ENCODE data around the gene C1orf53.

The C1orf53 gene

GRCh38 chr1:197913495-197914276, 11.3 kb downstream of the C1orf53 start:
- ATAC-seq (no peak), DNase-seq (peak in 1 of 2 donors; percentile 12)
- Mint-ChIP-seq H3K9me3 (no peaks in the 10 kb centered on the region), H3K27me3 (peaks cover 100% of the 10 kb centered on the region), H3K4me3 (peak overlapping the region; percentile 93 to 97), H3K27ac (no peak overlapping the region), H3K4me1 (peaks cover 96% of the 10 kb centered on the region)

GRCh38 chr1:197914510-197914909, 12.1 kb downstream of the C1orf53 start:
- H3K4me3 Mint-ChIP-seq = no peak overlapping the region
- no peak for DNase-seq
- ATAC-seq = no peak
- H3K27me3 Mint-ChIP-seq = peaks cover 100% of the 10 kb centered on the region
- no peaks in the 10 kb centered on the region for H3K9me3 Mint-ChIP-seq
- no peak overlapping the region for H3K27ac Mint-ChIP-seq
- H3K4me1 Mint-ChIP-seq = peaks cover 96% of the 10 kb centered on the region

GRCh38 chr1:197915260-197915861, 12.9 kb downstream of the C1orf53 start:
- no peak for DNase-seq
- peaks cover 100% of the 10 kb centered on the region for H3K27me3 Mint-ChIP-seq
- no peak overlapping the region for H3K27ac Mint-ChIP-seq
- H3K4me1 Mint-ChIP-seq = peaks cover 96% of the 10 kb centered on the region
- peak overlapping the region; percentile 77 to 82 for H3K4me3 Mint-ChIP-seq
- ATAC-seq = no peak
- H3K9me3 Mint-ChIP-seq = no peaks in the 10 kb centered on the region

- ATAC-seq (no peak), DNase-seq (peak; percentile 21 to 24)
- H3K27ac Mint-ChIP-seq = no peak overlapping the region
- peak overlapping the region; percentile 77 to 82 for H3K4me3 Mint-ChIP-seq
- H3K9me3 Mint-ChIP-seq = no peaks in the 10 kb centered on the region
- H3K4me1 Mint-ChIP-seq = peaks cover 96% of the 10 kb centered on the region
- H3K27me3 Mint-ChIP-seq = peaks cover 100% of the 10 kb centered on the region
These were observed 13.6 kb downstream of the C1orf53 start for GRCh38 chr1:197915862-197916499.

GRCh38 chr1:197916500-197916983, 14.1 kb downstream of the C1orf53 start:
- DNase-seq = peak in 1 of 2 donors; percentile 25
- peak overlapping the region; percentile 77 to 82 for H3K4me3 Mint-ChIP-seq
- no peak overlapping the region for H3K27ac Mint-ChIP-seq
- H3K9me3 Mint-ChIP-seq = no peaks in the 10 kb centered on the region
- peaks cover 100% of the 10 kb centered on the region for H3K27me3 Mint-ChIP-seq
- H3K4me1 Mint-ChIP-seq = peaks cover 96% of the 10 kb centered on the region
- no peak for ATAC-seq

- peaks cover 100% of the 10 kb centered on the region for H3K27me3 Mint-ChIP-seq
- no peaks in the 10 kb centered on the region for H3K9me3 Mint-ChIP-seq
- H3K27ac Mint-ChIP-seq = peak overlapping the region in 1 of 2 donors; percentile 68
- ATAC-seq (peak; percentile 27), DNase-seq (peak; percentile 21 to 25)
- peaks cover 82% of the 10 kb centered on the region for H3K4me1 Mint-ChIP-seq
- H3K4me3 Mint-ChIP-seq = peak overlapping the region; percentile 77 to 82
These were observed 15.6 kb downstream of the C1orf53 start for GRCh38 chr1:197917805-197918651.

GRCh38 chr1:197918807-197919345, 16.4 kb downstream of the C1orf53 start:
- H3K27me3 Mint-ChIP-seq = peaks cover 97% of the 10 kb centered on the region
- DNase-seq (peak in 1 of 2 donors; percentile 14), ATAC-seq (no peak)
- H3K9me3 Mint-ChIP-seq = no peaks in the 10 kb centered on the region
- no peak overlapping the region for H3K27ac Mint-ChIP-seq
- H3K4me1 Mint-ChIP-seq = peaks cover 74% of the 10 kb centered on the region
- peak overlapping the region; percentile 77 to 82 for H3K4me3 Mint-ChIP-seq

- Mint-ChIP-seq H3K9me3 (no peaks in the 10 kb centered on the region), H3K4me3 (peak overlapping the region; percentile 77 to 82), H3K27ac (no peak overlapping the region), H3K27me3 (peaks cover 91% of the 10 kb centered on the region), H3K4me1 (peaks cover 67% of the 10 kb centered on the region)
- DNase-seq (peak in 1 of 2 donors; percentile 13), ATAC-seq (peak; percentile 24)
These were observed 17.1 kb downstream of the C1orf53 start for GRCh38 chr1:197919346-197920066.

- peak in 1 of 2 donors; percentile 30 for DNase-seq
- Mint-ChIP-seq H3K4me1 (peaks cover 66% of the 10 kb centered on the region), H3K27ac (no peak overlapping the region), H3K27me3 (peaks cover 85% of the 10 kb centered on the region), H3K4me3 (peak overlapping the region; percentile 77 to 82), H3K9me3 (no peaks in the 10 kb centered on the region)
- ATAC-seq = peak; percentile 6
These were observed 17.6 kb downstream of the C1orf53 start for GRCh38 chr1:197920067-197920396.

GRCh38 chr1:197920414-197921117, 18.1 kb downstream of the C1orf53 start:
- Mint-ChIP-seq H3K4me3 (peak overlapping the region; percentile 77 to 82), H3K4me1 (peaks cover 61% of the 10 kb centered on the region), H3K27ac (no peak overlapping the region), H3K9me3 (no peaks in the 10 kb centered on the region), H3K27me3 (peaks cover 84% of the 10 kb centered on the region)
- ATAC-seq (no peak), DNase-seq (peak; percentile 23 to 24)

GRCh38 chr1:197921235-197922069, 19.0 kb downstream of the C1orf53 start:
- Mint-ChIP-seq H3K27ac (no peak overlapping the region), H3K4me3 (peak overlapping the region; percentile 74 to 82), H3K27me3 (peaks cover 84% of the 10 kb centered on the region), H3K9me3 (no peaks in the 10 kb centered on the region), H3K4me1 (peaks cover 56% of the 10 kb centered on the region)
- DNase-seq = no peak
- no peak for ATAC-seq

- DNase-seq (no peak), ATAC-seq (no peak)
- Mint-ChIP-seq H3K4me3 (no peak overlapping the region), H3K27ac (no peak overlapping the region), H3K4me1 (peaks cover 53% of the 10 kb centered on the region), H3K9me3 (no peaks in the 10 kb centered on the region), H3K27me3 (peaks cover 84% of the 10 kb centered on the region)
These were observed 19.6 kb downstream of the C1orf53 start for GRCh38 chr1:197922070-197922390.

- Mint-ChIP-seq H3K4me3 (no peak overlapping the region), H3K27ac (no peak overlapping the region), H3K4me1 (peaks cover 43% of the 10 kb centered on the region), H3K9me3 (no peaks in the 10 kb centered on the region), H3K27me3 (peaks cover 84% of the 10 kb centered on the region)
- no peak for DNase-seq
- peak; percentile 10 for ATAC-seq
These were observed 20.6 kb downstream of the C1orf53 start for GRCh38 chr1:197923038-197923437.
